ENCODE data around the gene EML5. TPM values are rescaled to one million over a fixed set of nuclear protein-coding genes. Genes with fewer than 3 reads are reported as not detected.

EML5 gene
- total and polyA plus RNA-seq, 8 donors: 1.1 to 2.3 (median 1.8) TPM

GRCh38 chr14:88668448-88669116 lies 124.2 kb downstream of the EML5 start:
- no peaks in the 10 kb centered on the region for H3K36me3 ChIP-seq
- peak; percentile 30 for ATAC-seq
- H3K27ac ChIP-seq: no peak overlapping the region
- TF ChIP-seq CTCF (IDR thresholded peaks at IDR 0.05): no peak
- intact Hi-C loops (cut with DNase I): no loop called here
- no peaks in the 10 kb centered on the region for H3K9me3 ChIP-seq
- peaks cover 0 to 3% of the 10 kb centered on the region in 2 donors for H3K4me1 ChIP-seq
- H3K4me3 ChIP-seq: no peak overlapping the region
- H3K27me3 ChIP-seq: no peaks in the 10 kb centered on the region
- DNase-seq: no peak

- no peaks in the 10 kb centered on the region for H3K9me3 ChIP-seq
- H3K4me1 ChIP-seq: peaks cover 0 to 3% of the 10 kb centered on the region in 2 donors
- peak; percentile 98 for ATAC-seq
- peak in 2 of 4 donors; percentile 51 to 79 for DNase-seq
- H3K27ac ChIP-seq: no peak overlapping the region
- H3K4me3 ChIP-seq: no peak overlapping the region
- no peaks in the 10 kb centered on the region for H3K27me3 ChIP-seq
- no peaks in the 10 kb centered on the region for H3K36me3 ChIP-seq
- intact Hi-C loops (cut with DNase I): no loop called here
- TF ChIP-seq CTCF (IDR thresholded peaks at IDR 0.05): peak; percentile 61 to 68
These were observed 125.0 kb downstream of the EML5 start for GRCh38 chr14:88667555-88668273.

- H3K36me3 ChIP-seq: no peaks in the 10 kb centered on the region
- DNase-seq (no peak), ATAC-seq (no peak)
- intact Hi-C loops (cut with DNase I): no loop called here
- no peak overlapping the region for H3K27ac ChIP-seq
- no peaks in the 10 kb centered on the region for H3K27me3 ChIP-seq
- H3K9me3 ChIP-seq: peaks cover 0 to 1% of the 10 kb centered on the region in 2 donors
- no peak for TF ChIP-seq CTCF (IDR thresholded peaks at IDR 0.05)
- H3K4me3 ChIP-seq: no peak overlapping the region
- H3K4me1 ChIP-seq: no peaks in the 10 kb centered on the region
These were observed 132.7 kb downstream of the EML5 start for GRCh38 chr14:88660056-88660455.

GRCh38 chr14:88639221-88639620 lies 153.5 kb downstream of the EML5 start:
- H3K36me3 ChIP-seq: no peaks in the 10 kb centered on the region
- H3K27me3 ChIP-seq: no peaks in the 10 kb centered on the region
- no peak overlapping the region for H3K27ac ChIP-seq
- no peak for TF ChIP-seq CTCF (IDR thresholded peaks at IDR 0.05)
- H3K4me1 ChIP-seq: no peaks in the 10 kb centered on the region
- ATAC-seq: no peak
- H3K4me3 ChIP-seq: no peak overlapping the region
- no peak for DNase-seq
- intact Hi-C loops (cut with DNase I): no loop called here
- H3K9me3 ChIP-seq: peaks cover 0 to 13% of the 10 kb centered on the region in 2 donors

- intact Hi-C loops (cut with DNase I): no loop called here
- ATAC-seq: peak; percentile 77
- H3K4me1 ChIP-seq: no peaks in the 10 kb centered on the region
- H3K9me3 ChIP-seq: no peaks in the 10 kb centered on the region
- no peak overlapping the region for H3K27ac ChIP-seq
- no peak for TF ChIP-seq CTCF (IDR thresholded peaks at IDR 0.05)
- H3K27me3 ChIP-seq: no peaks in the 10 kb centered on the region
- H3K36me3 ChIP-seq: no peaks in the 10 kb centered on the region
- DNase-seq: no peak
- H3K4me3 ChIP-seq: no peak overlapping the region
These were observed 160.2 kb downstream of the EML5 start for GRCh38 chr14:88632512-88632911.
